Smooth muscle cell of the pulmonary artery (primary cell): ENCODE measurements around the gene VGLL4. TPM values are rescaled to one million over a fixed set of nuclear protein-coding genes. Genes with fewer than 3 reads are reported as not detected.

Experiments used
- total RNA-seq: library from RNA; depleted of rRNA; stranded (reverse); fragments of >200 nt; gene quantifications from 2 replicates; pipeline ENCODE4 v1.2.3, GENCODE V29; 2014

Gene VGLL4, protein sequence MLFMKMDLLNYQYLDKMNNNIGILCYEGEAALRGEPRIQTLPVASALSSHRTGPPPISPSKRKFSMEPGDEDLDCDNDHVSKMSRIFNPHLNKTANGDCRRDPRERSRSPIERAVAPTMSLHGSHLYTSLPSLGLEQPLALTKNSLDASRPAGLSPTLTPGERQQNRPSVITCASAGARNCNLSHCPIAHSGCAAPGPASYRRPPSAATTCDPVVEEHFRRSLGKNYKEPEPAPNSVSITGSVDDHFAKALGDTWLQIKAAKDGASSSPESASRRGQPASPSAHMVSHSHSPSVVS
- 58.7 and 74.2 TPM in 2 replicates for total RNA-seq

DNA sequence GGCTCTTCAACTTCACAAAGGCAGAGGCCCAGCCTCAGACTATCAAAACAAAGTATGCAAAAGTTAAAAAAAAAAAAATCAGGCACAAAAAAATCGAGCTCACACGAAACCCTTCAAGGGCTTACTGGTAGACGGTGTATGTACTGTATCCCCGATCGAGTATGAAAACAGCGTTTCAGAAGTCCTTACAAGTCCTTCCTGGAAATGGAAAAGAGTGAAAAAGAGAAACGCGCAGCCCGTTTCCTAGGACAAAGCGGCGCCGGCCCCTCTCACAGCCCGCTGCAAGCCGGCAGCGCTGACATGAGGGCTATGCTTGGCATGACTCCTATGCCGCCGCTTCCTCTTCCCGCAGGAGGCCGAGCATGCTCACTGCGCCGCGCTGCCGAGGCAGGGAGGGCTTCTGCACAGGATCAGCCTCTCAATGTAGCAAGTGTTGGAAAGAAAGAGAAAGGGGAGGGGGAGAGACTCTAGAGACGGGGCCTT lies at the start of gene VGLL4:
Gene VGLL4 (minus strand): TSS at position 311 of the 483 bp plus-strand sequence. CDS start 397 bp downstream, outside the sequence.

Other genes with a start within 250 kb of the VGLL4 start
- 5.0 and 7.6 TPM in 2 replicates for gene TAMM41, start 203.0 kb upstream of the VGLL4 start, total RNA-seq